DOHH2 (cell line): ENCODE data around the gene DNAH11.

Source experiments
- EZH2phosphoT487 ChIP-seq: fragments of 200-600 bp; sonication (generic); IDR thresholded peaks from 2 replicates; pipeline ENCODE4 v1.6.1; 2017; ENCODE audit warnings: borderline replicate concordance, mild to moderate bottlenecking, antibody characterized with exemption, low read length, moderate library complexity, mixed read lengths
- TF ChIP-seq, protein P1 (sequence below): fragments of 200-600 bp; sonication (generic); IDR thresholded peaks from one replicate; pipeline ENCODE4 v1.5.1; 2014; ENCODE audit warnings: antibody characterized with exemption, mild to moderate bottlenecking, low read depth, low read length; ENCODE audit not compliant: poor library complexity, severe bottlenecking

GRCh38 chr7:21670496-21670895 lies 127.7 kb downstream of the DNAH11 start:
- TF ChIP-seq, protein P1, sequence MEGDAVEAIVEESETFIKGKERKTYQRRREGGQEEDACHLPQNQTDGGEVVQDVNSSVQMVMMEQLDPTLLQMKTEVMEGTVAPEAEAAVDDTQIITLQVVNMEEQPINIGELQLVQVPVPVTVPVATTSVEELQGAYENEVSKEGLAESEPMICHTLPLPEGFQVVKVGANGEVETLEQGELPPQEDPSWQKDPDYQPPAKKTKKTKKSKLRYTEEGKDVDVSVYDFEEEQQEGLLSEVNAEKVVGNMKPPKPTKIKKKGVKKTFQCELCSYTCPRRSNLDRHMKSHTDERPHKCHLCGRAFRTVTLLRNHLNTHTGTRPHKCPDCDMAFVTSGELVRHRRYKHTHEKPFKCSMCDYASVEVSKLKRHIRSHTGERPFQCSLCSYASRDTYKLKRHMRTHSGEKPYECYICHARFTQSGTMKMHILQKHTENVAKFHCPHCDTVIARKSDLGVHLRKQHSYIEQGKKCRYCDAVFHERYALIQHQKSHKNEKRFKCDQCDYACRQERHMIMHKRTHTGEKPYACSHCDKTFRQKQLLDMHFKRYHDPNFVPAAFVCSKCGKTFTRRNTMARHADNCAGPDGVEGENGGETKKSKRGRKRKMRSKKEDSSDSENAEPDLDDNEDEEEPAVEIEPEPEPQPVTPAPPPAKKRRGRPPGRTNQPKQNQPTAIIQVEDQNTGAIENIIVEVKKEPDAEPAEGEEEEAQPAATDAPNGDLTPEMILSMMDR: no peak
- TF ChIP-seq EZH2phosphoT487: no peak
